HepG2 (cell line): ENCODE results near the gene PLSCR5. TPM values are rescaled to one million over a fixed set of nuclear protein-coding genes. Genes with fewer than 3 reads are reported as not detected.
A peak's percentile ranks its signal among the peaks of the same experiment; 100 is the strongest.

Source experiments
- CBFB ChIP-seq: sonication (generic); formaldehyde crosslinking; IDR thresholded peaks from 2 replicates; pipeline ENCODE4 v1.4.0; 2020; ENCODE audit warnings: missing genetic modification reagents
- CCAR2 ChIP-seq: fragments of 200-400 bp; formaldehyde crosslinking; optimal IDR thresholded peaks from 2 replicates; pipeline ENCODE3; 2018; ENCODE audit warnings: low read depth, mild to moderate bottlenecking, low read length, moderate library complexity
- DNMT1 ChIP-seq: sonication (generic); formaldehyde crosslinking; IDR thresholded peaks from 2 replicates; pipeline ENCODE4 v1.5.1; 2020; ENCODE audit warnings: mild to moderate bottlenecking, missing genetic modification reagents
- DR1 ChIP-seq: sonication (generic); formaldehyde crosslinking; IDR thresholded peaks from 2 replicates; pipeline ENCODE4 v1.8.0; 2021; ENCODE audit warnings: mild to moderate bottlenecking, missing genetic modification reagents, inconsistent platforms
- ELF4 ChIP-seq: sonication (generic); formaldehyde crosslinking; IDR thresholded peaks from 2 replicates; pipeline ENCODE4 v1.5.0; 2020; ENCODE audit warnings: missing genetic modification reagents, mild to moderate bottlenecking, moderate library complexity, borderline replicate concordance
- ESRRA ChIP-seq: sonication (generic); formaldehyde crosslinking; IDR thresholded peaks from 2 replicates; pipeline ENCODE4 v1.5.1; 2020; ENCODE audit warnings: mild to moderate bottlenecking, low read depth, missing genetic modification reagents
- IKZF1 ChIP-seq: fragments of 450-650 bp; IDR thresholded peaks from 2 replicates; pipeline ENCODE4 v1.7.1; 2016
- NONO ChIP-seq, 2 experiments: fragments of 450-650 bp in 1 of 2; sonication (generic) in 1 of 2; formaldehyde crosslinking in 1 of 2; IDR thresholded peaks in 1 of 2; conservative IDR thresholded peaks in 1 of 2; 2 replicates each; pipeline versions ENCODE4 v1.6.1 to v1.8.0; 2017 to 2022; ENCODE audit warnings: mild to moderate bottlenecking in 1 of 2, missing genetic modification reagents in 1 of 2, moderate library complexity in 1 of 2
- PRDM4 ChIP-seq: sonication (generic); formaldehyde crosslinking; IDR thresholded peaks from 2 replicates; pipeline ENCODE4 v1.9.0; 2021; ENCODE audit warnings: missing genetic modification reagents, borderline replicate concordance
- SRF ChIP-seq: IDR thresholded peaks from 2 replicates; pipeline ENCODE4 v1.6.1; 2011; ENCODE audit warnings: mild to moderate bottlenecking, low read depth, low read length, moderate library complexity
- SRSF9 ChIP-seq: fragments of 200-400 bp; formaldehyde crosslinking; IDR thresholded peaks from 2 replicates; pipeline ENCODE4 v1.6.1; 2018; ENCODE audit warnings: borderline replicate concordance, mild to moderate bottlenecking, low read depth, low read length; ENCODE audit not compliant: insufficient read depth, poor library complexity, severe bottlenecking
- ZNF230 ChIP-seq: sonication (generic); formaldehyde crosslinking; IDR thresholded peaks from 2 replicates; pipeline ENCODE4 v1.4.0; 2020; ENCODE audit warnings: mild to moderate bottlenecking, missing genetic modification reagents
- ZNF34 ChIP-seq: sonication (generic); formaldehyde crosslinking; IDR thresholded peaks from 2 replicates; pipeline ENCODE4 v1.4.0; 2020; ENCODE audit warnings: mild to moderate bottlenecking, missing genetic modification reagents, borderline replicate concordance
- ZNF407 ChIP-seq: sonication (generic); formaldehyde crosslinking; IDR thresholded peaks from one replicate; pipeline ENCODE4 v1.5.1; 2020; ENCODE audit warnings: mild to moderate bottlenecking, missing genetic modification reagents; ENCODE audit errors: not compliant biosample characterization
- ZNF543 ChIP-seq: sonication (generic); formaldehyde crosslinking; IDR thresholded peaks from 2 replicates; pipeline ENCODE4 v1.4.0; 2020; ENCODE audit warnings: mild to moderate bottlenecking, missing genetic modification reagents
- ZNF546 ChIP-seq: sonication (generic); formaldehyde crosslinking; conservative IDR thresholded peaks from 2 replicates; pipeline ENCODE4 v1.8.1; 2023; ENCODE audit warnings: mild to moderate bottlenecking, missing genetic modification reagents
- ZNF547 ChIP-seq: sonication (generic); formaldehyde crosslinking; IDR thresholded peaks from 2 replicates; pipeline ENCODE4 v1.5.1; 2020; ENCODE audit warnings: mild to moderate bottlenecking, missing genetic modification reagents
- ZNF746 ChIP-seq: sonication (generic); formaldehyde crosslinking; IDR thresholded peaks from 2 replicates; pipeline ENCODE4 v1.8.0; 2022; ENCODE audit warnings: mild to moderate bottlenecking, missing genetic modification reagents
- polyA plus RNA-seq, 8 experiments: library from polyadenylated mRNA; depleted of rRNA in 3 of 8; stranded (reverse) in 7 of 8; unstranded in 1 of 8; fragments of >200 nt; fragmentation: Illumina TruSeq in 4 of 8; extraction: Trizol in 4 of 8; gene quantifications; 2 replicates each; pipeline versions ENCODE4 v1.2.1 to v1.2.3, GENCODE V29; 2011 to 2016; ENCODE audit warnings: low read depth in 4 of 8, missing spikeins in 1 of 8, mixed read lengths in 1 of 8; ENCODE audit not compliant: insufficient read depth in 1 of 8
- total RNA-seq, 5 experiments: library from RNA; depleted of rRNA; stranded (reverse); fragments of >200 nt; fragmentation: Illumina TruSeq; extraction: Trizol; gene quantifications; 2 replicates each; pipeline ENCODE4 v1.2.3, GENCODE V29; 2016; ENCODE audit warnings: low read depth in 1 of 5

The PLSCR5 gene
- total and polyA plus RNA-seq, 2 of the 13 experiments (the other 11 are each of a cell fraction or from before 2014, with no cell fraction given), result 0.50 TPM; not detected in 1

- TF ChIP-seq ZNF34 (CRISPR knock-in tag) (no peak), SRSF9 (no peak), DNMT1 (CRISPR knock-in tag) (no peak), CBFB (CRISPR knock-in tag) (peak; percentile 86), CCAR2 (no peak), SRF (no peak), ZNF543 (CRISPR knock-in tag) (no peak), ZNF230 (CRISPR knock-in tag) (no peak), ZNF407 (CRISPR knock-in tag) (no peak), NONO (IDR thresholded peaks at IDR 0.05) (no peak), NONO (CRISPR knock-in tag; conservative IDR thresholded peaks at IDR 0.05) (no peak; the same call in 1 of the 2 replicates), DR1 (CRISPR knock-in tag) (no peak), ZNF546 (CRISPR knock-in tag) (no peak), IKZF1 (no peak), ESRRA (CRISPR knock-in tag) (no peak), ELF4 (CRISPR knock-in tag) (no peak), ZNF746 (no peak), PRDM4 (CRISPR knock-in tag) (no peak), ZNF547 (no peak)
These were observed 21.4 kb upstream of the PLSCR5 start (continued) for GRCh38 chr3:146626403-146627122.
